ENCODE data around the gene AMZ1.
"Not testable (repeated sequence)": the region's sequence is repeated elsewhere in the genome, so short reads cannot be mapped to it uniquely, and the experiment has no call there.

AMZ1 gene

GRCh38 chr7:2722591-2722990 is 34.6 kb downstream of the AMZ1 start:
- no peak for DNase-seq
- in situ Hi-C loops (cut with MboI; ENCODE audit: low pct_unique_long_range_greater_than_20kb, low sequenced_read_pairs): no loop called here

- in situ Hi-C loops (cut with MboI; ENCODE audit: low pct_unique_long_range_greater_than_20kb, low sequenced_read_pairs): no loop called here
- DNase-seq: no peak
These were observed 35.3 kb downstream of the AMZ1 start for GRCh38 chr7:2723138-2723850.

DNA sequence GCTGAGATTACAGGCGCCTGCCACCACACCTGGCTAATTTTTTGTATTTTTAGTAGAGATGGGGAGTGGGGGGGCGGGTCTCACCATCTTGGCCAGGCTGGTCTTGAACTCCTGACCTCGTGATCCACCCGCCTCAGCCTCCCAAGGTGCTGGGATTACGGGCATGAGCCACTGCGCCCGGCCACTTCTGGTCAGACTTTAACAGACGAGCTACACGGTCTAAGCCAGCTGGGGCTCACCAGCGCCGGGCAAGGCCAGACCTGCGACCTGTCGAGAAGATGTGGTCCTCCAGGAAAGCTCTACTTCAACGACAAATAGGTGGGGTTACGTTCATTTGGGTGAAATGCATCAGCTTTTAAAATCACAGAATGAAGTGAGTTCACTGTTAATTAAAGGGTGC is 36.0 kb downstream of the AMZ1 start:
- in situ Hi-C loops (cut with MboI; ENCODE audit: low pct_unique_long_range_greater_than_20kb, low sequenced_read_pairs): not testable (repeated sequence)

DNA sequence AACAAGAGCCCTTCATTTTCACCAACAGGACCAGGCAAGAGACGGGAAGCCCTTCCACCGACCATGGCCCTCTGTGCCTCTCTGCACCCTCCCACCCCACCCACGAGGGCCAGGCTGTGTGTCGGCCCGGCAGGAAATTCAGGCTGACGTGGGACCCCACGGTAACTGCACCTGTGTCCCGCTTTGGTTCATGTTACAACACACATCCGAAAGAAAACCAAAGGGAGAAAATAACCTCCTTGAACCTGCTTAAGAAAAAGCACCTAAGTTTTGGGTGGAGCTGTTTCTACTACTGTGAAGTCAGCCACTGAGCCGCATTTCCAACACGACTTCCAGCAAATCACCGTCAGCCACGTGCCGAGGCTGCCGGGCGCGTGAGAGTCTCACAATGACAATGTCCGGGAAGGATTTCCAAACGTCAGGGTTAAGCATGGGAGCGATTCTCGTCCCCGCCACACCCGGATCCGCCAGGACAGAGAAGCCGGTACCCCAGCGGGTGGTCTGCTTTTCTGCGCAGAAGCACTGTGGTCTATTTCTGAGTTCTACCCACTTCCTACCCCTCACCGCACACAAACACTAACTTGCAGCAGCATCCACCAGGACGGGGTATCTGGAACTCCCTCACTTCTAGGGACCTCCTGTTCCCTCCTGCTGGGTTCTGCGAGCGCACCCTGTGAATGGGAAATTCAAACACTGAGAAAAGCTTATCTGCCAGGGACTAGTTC is 36.6 kb downstream of the AMZ1 start:
- in situ Hi-C loops (cut with MboI; ENCODE audit: low pct_unique_long_range_greater_than_20kb, low sequenced_read_pairs): no loop called here
- no peak for DNase-seq

More for the DNA sequence above, 36.0 kb downstream of the AMZ1 start:
- not testable (repeated sequence) for DNase-seq

DNA sequence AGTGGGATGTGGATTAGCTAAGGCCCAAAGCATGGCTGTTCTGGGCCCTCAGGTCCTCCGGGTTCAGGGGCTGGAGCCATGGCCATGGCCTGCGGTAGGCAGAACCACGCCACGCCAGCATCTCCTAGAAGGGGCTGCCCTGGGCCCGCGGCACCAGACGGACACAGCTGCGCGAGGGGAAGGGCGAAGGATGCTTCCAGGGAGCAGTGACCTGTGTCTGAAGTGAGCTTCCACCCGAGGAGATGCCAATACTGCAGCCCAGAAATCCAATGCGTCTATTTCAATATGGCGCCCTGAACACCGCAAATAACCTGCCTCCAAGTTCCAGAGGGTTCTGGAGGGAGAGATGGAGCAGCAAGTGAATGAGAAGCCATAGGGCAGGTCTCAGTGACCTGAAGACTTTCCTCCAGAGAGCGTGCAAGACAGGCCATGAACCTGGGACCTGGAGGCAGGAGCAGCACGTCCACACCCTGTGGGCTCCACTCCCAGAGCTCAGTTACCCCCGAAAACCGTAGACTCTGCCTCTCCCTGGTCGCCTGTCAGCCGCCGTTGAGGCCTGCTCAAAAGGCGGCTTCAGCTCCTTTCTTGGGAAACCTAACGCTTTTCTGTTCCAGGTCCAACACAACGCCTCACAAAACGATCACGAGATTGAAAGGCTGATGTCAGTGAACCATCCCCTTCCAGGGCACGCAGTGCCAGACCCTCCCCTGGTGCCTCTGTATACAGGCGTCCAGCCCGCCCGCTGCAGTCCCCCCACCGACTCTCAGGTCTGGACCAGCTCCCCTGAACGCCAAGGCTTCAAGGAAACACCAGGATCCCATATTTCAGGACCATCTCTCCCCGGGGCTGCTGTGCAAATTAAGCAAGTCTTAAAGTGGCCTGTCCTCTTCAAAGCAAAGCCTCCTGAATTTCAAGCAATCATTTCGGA is 37.4 kb downstream of the AMZ1 start:
- in situ Hi-C loops (cut with MboI; ENCODE audit: low pct_unique_long_range_greater_than_20kb, low sequenced_read_pairs): no loop called here
- DNase-seq: no peak

- in situ Hi-C loops (cut with MboI; ENCODE audit: low pct_unique_long_range_greater_than_20kb, low sequenced_read_pairs): no loop called here
- DNase-seq: no peak
These were observed 38.5 kb downstream of the AMZ1 start for GRCh38 chr7:2726316-2727018.

DNA sequence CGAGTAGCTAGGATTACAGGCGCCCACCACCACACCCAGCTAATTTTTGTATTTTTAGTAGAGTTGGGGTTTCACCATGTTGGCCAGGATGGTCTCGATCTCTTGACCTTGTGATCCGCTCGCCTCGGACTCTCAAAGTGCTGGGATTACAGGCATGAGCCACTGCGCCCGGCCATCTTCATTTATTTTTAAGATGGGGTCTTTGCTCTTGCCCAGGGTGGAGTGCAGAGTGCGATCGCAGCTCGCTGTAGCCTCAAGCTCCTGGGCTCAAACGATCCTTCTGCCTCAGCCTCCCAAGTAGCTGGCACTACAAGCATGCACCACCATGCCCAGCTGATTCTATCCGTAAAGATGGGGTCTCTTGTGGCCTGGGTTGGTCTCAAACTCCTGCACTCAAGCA is 39.2 kb downstream of the AMZ1 start:
- DNase-seq; in situ Hi-C loops (cut with MboI; ENCODE audit: low pct_unique_long_range_greater_than_20kb, low sequenced_read_pairs): not testable (repeated sequence)

GRCh38 chr7:2728316-2729030 is 40.5 kb downstream of the AMZ1 start:
- DNase-seq: no peak
- in situ Hi-C loops (cut with MboI; ENCODE audit: low pct_unique_long_range_greater_than_20kb, low sequenced_read_pairs): no loop called here

DNA sequence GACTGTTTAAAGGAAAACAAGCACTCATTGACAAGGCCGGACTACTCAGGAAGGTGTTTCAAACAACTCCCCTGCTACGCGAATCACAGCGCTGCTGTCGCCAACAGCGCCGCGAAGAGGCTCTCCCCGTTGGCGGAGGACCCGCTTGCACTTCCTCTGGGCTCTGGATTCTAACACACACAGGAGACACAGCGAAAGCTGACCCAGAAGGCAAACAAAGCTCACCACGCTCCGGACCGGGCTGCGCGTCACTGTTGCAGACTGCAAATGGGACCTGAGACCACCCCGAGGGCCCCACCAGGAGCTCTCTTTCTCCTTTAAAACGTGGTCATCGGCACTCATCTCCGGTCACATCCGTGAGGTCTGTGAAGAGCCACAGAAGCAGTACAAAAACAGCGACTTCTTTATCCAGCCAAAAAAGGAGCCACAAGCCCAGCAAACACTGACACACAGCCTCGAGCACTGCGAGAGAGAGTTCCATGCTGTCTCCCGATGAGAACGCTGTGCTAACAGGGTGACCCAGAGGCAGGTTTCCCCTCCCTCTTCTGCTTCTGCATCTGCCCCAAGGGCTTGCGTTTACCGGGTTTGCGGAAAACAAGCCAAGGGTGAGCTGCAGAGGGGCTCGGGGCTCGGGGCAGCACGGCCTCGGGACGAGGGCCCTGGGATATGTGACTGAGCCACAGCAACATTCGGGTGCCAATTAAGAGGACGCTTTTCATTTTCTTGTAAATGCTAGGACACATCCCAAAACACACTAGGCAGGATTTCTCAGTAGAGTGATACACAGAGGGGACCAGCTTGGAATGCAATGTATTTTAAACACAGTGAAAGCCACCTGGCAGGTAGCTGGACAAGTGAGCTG is 41.3 kb downstream of the AMZ1 start:
- in situ Hi-C loops (cut with MboI; ENCODE audit: low pct_unique_long_range_greater_than_20kb, low sequenced_read_pairs): no loop called here
- no peak for DNase-seq

GRCh38 chr7:2729893-2730716 is 42.1 kb downstream of the AMZ1 start:
- in situ Hi-C loops (cut with MboI; ENCODE audit: low pct_unique_long_range_greater_than_20kb, low sequenced_read_pairs): no loop called here
- no peak for DNase-seq

GRCh38 chr7:2730846-2731770 is 43.1 kb downstream of the AMZ1 start:
- DNase-seq: no peak
- in situ Hi-C loops (cut with MboI; ENCODE audit: low pct_unique_long_range_greater_than_20kb, low sequenced_read_pairs): no loop called here

GRCh38 chr7:2732388-2732787 is 44.4 kb downstream of the AMZ1 start:
- DNase-seq: no peak
- in situ Hi-C loops (cut with MboI; ENCODE audit: low pct_unique_long_range_greater_than_20kb, low sequenced_read_pairs): no loop called here

DNA sequence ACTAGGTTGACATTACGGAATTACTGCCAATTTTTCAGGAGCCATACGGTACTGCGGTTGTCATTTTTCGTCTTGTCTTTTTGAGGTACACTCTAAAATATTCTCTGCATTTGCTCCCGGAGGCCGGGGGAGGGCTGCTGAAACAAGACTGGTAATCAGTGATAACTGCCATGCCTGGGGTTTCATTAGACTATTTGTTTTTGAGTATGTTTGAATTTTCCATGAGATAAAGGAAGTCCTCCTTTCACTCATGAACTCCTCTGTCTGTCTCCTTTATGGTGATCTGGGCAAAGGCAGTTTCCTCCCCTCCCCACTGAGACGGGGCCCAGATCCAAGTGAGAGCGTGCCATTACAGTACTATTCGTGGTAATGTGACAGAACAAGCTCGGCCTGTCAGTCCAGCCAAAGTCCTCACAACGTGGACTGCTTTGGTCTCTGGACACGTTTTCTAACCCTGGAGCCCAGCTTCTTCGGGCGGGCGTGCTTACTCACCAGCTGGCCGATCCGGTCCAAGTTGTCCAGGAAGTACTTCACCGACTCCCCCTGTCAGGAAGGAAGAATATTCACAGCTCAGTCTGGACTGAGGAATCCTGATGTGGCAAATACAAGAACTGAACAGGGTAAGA is 45.1 kb downstream of the AMZ1 start:
- peak; percentile 76 for DNase-seq

GRCh38 chr7:2734084-2734686 is 46.2 kb downstream of the AMZ1 start:
- peak; percentile 76 for DNase-seq
- in situ Hi-C loops (cut with MboI; ENCODE audit: low pct_unique_long_range_greater_than_20kb, low sequenced_read_pairs): no loop called here

More for the DNA sequence above, 45.1 kb downstream of the AMZ1 start:
- in situ Hi-C loops (cut with MboI; ENCODE audit: low pct_unique_long_range_greater_than_20kb, low sequenced_read_pairs): no loop called here
